Lung microvascular endothelial cell (primary cell): ENCODE data around the gene BSX. TPM values are rescaled to one million over a fixed set of nuclear protein-coding genes. Genes with fewer than 3 reads are reported as not detected.

Experiments
- DNase-seq, 2 donors: peaks; one replicate each; pipeline versions ENCODE4 v3.0.0 to v3.0.0-alpha.2; 2010; ENCODE audit warnings: low read depth in 2 of 2
- total RNA-seq: library from RNA; depleted of rRNA; stranded (reverse); fragments of >200 nt; gene quantifications from 2 replicates; pipeline ENCODE4 v1.2.1, GENCODE V29; 2014

Gene BSX
- total RNA-seq: not detected in 2 replicates

DNA sequence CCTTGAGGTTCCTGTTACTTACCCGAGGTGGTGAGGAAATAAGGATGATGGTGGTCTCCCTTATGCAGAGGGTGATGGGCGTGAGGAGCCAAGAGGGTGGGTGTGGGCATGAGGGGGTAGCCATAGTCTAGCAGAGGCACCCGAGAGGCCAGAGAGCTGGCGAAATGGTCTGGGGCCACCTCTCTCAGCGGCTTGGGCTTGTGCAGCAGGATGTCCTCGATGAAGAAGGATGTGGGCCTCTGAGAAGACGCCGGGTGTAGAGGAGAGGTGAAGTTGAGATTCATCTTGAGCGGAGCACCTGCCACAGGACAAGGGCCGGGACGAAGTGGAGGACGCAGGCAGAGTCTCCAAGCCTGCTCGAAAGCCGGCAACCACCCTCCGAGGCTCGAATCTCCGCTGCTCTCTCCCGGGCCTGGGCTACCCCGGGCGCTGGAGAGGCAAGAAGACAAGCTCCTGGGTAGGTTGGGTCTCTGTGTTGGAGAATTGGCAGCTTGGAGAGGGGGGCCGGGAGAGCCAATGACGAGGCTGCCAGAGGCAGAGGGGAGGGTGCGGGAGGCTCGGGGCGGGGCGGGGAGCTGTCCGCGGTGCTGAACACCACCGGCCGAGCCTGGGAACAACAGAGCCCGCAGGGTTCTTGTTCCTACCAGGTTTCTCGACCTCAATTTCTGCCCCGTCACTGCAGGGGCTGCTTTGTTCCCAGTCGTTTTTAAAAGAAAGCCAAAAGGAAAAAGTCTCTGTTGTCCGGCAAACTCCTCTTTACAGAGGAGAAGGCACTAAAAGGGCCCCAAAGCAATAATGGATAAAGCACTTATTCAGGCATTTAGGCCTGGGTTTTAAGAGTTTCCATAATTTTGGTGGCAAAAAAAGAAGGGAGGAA is at the start of gene BSX:
TSS of gene BSX (minus strand) at position 447 of the 877 bp plus-strand sequence. CDS start at position 284, 163 bp downstream.
- DNase-seq: peak; percentile 48 to 50

DNA sequence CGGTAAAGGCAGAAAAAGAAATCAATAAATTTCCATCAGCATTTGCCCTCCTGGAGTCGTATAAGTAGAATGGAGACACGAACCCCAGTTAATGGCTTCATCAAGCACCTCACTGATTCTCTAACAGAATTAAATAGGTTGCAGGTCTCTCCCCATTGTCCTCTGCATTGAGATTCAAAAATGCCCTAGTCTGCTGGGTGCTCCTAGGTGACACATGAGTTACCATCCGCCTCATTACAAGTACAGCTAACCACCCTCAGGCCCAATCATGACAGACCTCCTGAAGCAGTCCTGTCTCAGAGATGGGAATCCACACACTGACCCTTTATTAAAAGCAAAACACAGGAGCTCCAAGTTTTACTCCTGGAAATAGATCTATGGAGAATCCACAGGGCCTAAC is 48.9 kb upstream of the BSX start:
- no peak for DNase-seq

DNA sequence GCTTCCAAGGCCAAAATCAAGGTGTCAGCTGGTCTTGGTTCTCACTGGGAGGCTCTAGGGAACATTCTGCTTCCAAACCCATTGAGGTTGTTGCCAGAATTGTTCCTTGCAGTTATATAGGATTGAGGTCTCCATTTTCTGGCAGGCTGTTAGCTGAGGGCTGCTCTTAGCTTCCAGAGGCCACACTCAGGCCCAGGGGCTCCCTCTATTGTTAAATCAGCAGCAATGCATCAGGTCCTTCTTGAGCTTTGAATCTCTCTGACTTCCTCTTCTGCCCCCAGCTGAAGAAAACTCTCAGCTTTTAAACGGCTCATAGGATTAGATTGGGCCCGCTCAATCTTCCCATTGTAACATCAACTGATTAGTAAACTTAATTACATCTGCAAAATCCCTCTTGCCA is 39.3 kb upstream of the BSX start:
- DNase-seq: peak; percentile 53 to 58

DNA sequence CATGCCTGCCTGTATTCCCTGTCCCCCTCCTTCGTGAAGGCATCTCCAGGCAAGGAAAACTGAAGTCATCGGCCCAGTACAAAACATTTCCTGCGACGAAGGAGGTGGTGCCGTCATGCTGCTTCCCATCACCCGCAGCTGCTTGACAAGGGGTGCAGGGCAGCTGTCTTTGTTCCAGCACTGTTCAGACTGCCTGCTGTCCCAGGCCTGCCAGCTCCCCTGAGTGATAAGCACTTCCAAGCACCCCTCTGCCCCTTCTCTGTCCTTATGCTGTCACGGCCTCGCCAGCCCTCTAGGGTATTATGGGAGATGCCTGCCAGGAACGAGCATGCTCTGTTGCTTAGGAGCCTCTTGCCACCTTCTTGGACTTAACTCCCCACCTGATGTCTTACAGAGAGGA is 37.1 kb upstream of the BSX start:
- peak in 1 of 2 donors; percentile 37 for DNase-seq

DNA sequence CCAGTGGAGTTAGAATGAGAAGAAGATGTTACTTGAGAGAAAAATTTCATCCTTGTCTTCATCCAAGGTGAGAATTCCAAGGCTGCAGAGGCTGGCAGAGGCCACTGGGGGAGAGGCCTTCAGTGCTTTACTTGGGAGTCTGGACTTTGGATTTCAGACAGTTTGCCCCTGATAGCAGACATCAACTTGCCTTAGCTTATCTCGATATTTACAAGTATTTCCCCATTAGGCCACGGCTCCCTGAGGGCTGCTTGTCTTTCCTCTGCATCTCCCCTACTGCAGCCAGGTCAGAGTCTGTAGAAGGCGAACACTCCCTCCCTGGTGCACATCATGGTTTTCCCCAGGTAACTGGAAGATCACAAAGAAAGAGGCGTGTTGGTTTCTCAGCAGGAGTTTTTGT is 29.9 kb upstream of the BSX start:
- no peak for DNase-seq

DNA sequence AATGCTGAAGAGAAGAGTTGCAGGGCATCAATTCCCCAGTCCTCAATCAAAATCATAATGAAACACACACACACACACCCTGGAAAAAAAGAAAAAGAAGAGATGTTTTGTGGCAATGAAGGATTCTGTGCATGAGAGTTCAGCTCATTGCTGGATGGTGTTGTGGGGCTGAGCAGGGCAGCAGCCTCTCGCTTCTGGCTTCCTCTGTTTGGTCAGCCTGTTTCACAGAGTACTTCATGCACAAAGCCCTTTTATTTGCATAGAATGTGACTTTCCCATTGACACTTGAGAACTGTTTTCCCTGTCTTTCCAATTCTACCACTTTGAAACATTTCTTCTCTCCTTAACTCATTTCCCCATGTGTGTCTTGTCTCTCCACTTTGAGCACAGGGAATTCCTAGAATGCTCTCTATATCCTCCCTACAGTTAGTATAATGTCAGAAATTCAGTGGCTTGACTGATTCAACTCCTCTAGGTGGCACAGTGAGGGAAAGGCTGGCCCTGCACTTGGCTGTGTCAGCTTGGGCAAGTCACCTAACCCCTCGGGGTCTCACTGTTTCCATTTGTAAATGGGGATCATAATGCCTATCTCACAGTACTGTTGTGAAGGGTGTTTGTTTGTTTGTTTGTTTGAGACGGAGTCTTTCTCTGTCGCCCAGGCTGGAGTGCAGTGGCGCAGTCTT is 25.4 kb upstream of the BSX start:
- DNase-seq: no peak

DNA sequence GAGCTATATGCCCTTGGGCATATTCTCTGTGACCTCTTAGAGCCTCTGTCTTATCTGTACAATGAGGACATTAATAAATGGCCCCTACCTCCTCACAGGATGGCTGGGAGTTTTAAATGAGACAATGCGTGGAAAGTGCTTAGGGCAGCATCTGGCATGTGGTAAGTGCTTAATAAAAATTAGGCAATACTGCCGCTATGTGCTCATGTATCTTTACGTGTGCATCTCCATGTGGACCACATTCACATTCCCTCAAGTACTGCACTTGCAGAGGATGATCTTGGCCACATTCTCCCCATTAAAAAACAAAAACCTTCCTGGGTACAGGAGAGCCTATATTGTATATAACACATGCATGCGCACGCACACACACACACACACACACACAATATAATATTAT is 19.1 kb upstream of the BSX start:
- no peak for DNase-seq

DNA sequence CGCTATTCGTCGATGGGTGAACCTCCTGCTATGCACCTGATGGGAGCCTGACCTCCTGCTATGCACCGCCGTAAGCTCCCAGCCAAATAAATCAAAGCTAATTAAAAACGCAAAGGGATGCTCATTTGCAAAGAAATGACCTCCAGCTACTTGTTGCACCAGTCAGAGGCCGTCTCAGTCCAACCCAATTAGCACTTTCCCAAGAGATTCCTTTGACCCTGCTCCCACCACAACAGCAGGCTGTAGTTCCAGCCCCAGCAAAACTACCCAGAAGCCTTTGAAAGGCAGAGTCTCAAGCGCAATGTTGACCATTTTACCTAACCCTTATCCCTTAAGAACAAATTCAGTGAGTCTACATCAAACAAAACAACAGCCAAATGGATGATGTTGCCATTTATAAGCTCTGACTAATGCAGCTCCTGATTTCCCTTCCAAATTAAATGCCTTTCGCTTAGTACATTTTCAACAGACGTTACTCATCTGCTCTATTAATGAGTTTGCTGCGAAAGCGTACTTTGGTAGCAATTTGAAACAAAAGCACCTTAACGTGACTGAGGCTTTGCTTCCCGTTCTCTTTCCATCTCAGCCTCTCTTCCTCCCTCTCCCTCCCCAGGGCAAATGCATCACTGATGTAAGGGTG is 17.2 kb upstream of the BSX start:
- no peak for DNase-seq

DNA sequence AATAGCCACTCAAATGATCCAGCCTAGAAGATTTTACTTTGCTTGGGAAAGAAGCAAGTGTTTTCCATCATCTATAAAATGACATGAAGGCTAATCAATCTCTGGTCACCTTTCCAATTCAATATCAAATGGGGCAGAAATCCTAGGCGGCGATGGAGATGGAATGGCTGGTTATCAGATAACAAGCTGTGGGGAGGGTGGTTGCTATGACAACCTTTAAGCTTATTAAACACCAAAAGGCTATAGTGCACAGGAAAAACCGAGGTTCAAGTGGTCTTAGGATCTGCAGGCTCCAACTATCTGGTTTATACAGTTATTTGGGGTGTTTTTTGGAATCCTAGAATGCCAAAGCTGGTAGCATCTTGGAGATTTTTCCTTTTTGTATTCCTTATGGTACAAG is 13.9 kb upstream of the BSX start:
- no peak for DNase-seq

DNA sequence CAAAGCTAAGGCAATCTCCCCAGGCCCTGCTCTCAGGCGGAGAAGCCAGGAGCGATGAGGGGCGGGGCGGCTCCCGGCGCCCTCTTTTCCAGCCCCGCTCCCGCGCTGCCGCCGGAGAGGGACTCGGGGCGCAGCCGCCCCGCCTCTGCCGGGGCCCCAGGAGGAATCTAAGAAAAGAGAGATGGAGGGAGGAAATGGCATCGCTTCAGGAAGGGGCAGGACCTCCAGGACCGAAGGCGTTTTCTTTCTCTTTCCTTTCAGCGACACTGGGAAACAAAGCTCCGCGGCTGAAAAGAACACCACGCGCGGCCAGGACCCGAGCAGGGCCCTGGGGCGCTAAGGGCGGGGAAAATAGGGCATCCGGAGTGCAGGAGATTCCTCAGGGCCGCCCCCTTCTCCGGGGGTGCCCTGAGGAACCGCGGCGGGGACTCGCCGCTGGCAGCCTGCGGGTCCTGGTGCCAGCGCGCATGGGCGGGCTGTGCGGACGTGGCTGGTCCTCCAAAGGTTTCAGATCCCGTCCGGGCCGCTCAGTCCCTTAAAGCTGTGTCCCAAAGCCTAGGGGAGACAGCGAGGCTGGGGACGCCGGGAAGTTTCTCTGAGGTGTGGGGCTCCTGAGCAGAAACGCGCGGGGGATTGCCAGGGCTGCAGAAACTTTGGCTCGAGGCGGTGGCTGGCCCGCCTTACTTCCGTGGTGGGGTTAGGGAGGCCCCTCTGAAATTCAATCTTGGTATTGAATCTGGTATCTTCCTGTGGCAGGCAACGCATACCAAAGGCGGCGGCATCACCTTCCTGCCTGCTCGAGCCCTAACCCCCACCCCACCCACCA is 2.8 kb upstream of the BSX start:
- no peak for DNase-seq

DNA sequence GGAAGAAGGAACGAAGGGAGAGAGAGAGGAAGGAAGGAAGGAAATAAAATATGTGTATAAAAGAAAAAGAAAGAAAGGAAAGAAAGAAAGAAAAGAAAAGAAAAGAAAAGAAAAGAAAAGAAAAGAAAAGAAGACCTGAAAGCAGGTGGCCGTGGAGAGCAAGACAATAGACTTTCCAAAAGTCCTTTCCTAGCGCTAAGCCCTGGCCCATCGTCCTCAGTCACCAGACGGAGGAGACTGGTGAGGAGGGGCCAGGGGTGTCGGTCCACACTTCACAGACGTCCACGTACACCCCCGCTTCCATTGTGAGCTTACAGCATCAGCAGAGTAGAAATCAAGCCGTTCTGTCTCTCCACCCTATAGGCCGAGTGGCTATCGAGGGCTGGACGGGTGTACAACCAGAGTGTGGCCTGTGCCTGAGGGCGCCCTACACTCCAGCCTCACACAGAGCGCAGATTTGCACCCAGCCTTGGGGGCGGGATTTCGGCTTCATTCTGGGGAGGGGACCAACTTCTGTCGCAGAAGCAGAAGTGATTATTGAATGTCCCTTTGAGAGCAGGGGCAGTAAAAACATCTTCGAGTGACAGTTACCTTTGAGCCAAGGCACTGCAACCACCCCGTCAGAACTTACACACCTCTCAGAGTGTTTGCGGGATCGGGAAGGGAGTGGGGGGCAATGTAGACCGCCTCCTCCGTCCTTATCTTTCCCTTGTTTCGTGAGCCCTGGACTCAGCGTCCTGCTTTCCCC is 2.0 kb upstream of the BSX start:
- no peak for DNase-seq

DNA sequence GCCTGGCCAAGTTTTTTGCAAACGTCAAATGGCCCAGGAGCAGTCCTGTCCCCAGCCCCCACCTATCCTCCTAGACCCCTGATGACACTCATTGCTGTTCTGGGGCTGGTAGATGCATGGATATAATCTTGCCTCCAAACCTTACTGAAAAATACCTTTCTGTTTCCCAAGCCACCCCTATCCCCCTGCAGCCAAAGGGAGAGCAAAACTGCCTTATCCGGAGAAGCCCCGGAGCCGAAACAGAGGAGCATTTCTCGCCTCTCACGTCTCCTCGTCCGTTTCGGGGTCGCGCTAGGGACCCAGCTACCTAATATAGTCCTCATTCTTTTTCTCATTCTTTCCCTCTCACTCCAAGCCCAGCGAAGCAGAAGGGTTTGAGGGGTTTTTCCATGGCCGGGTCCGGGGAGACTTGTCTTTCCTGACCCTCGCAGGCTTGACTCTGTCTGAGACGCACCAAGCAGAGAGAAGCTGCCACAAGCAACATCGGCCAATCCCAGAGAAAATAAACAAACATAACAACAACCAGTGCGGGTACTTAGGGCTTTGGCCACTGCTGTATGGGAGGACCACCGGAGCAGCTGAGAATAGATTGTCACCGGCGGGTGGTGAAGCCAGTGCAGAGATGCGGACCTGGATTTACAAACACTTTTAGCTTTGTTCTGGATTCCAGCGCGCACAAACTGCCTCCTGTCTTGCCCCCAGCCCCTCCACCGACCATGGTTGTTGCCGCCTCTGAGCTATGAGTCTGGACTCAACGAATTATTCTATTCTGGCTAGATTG is 1.6 kb downstream of the BSX start:
- DNase-seq: no peak

DNA sequence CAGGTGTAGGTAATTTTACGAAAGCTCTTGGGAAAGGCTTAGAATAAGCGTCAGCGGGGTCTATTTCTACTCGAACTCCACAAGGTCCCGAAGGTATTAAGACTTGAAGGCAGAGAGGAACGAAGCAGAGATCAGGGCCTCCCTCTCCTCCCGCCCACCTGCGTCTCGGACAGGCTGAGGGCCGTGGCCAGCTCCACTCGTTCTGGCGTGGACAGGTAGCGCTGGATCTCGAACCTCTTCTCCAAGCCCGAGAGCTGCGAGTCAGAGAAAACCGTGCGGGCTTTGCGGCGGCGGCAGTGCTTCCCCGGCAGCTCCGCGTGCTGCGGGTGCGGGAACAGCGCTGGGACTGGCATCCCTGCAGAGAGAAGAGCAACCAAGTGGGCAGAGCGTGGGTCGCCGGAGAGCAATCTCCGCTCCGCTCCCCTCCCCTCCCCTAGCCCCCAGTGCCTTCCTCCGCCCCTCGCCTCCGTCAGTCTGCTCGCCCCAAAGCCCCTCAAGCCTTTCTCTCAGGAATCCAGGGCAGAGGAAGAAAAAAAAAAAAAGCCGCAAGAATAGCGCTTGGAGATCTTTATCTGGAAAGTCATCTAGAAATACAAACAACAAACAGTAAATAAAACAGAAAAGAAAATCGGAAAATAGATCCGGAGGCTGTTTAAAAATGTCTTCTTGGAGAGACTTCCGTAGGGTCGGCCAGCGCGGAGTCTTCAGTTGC is 2.4 kb downstream of the BSX start:
- DNase-seq: no peak

DNA sequence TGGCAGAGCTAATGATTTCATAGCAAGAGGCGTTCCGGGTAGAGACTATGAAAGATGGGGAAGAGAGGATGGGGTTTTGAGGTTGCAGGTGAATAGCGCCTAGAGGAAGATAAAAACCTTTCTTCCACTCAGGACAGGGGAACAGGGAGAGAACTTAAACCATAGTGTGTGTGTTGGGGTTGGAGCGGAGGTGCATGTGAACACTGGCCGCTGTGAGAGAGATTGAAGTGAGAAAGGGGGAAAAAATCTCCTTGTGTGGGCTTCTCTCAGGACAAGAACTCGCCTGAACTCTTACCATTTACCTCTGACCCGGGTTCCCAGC is 3.4 kb downstream of the BSX start:
- no peak for DNase-seq

DNA sequence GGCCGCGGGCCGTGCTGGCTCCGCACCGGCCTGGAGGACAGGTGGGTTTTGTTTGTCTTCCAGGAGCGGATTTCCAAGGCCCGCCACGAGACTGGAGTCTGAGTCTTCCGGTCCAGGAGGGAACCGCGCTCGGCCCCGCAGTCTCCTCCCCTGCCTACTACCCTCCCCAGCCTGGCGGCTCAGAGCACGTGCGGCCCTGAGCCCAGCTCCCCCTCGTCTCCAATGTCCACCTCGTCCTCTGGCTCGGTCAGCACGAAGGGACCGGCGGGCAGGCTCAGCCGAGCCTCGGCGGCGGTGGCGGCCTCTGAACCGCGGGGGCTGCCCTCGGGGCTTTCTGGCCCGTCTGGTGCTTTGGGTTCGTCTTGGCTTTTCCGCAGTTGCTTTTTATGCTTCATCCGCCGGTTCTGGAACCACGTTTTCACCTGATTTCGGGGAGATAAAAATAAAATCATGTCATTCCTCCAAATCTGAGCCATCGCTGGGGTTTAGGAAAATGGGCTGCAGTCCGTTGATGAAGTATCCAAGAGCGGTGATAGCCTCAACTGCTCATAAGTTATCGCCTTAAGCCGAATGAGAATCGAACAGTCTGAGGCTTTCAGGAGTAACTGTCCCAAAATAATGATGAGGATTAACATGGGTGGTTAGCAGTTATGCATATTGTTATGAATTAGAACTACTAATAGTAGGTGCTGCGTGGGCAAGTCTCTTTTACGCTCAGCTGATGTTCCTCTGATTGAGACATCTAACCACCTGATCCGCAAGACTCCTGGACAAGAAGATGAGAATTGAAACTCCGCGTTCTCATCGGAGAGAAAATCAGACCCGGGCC is 4.0 kb downstream of the BSX start:
- no peak for DNase-seq

DNA sequence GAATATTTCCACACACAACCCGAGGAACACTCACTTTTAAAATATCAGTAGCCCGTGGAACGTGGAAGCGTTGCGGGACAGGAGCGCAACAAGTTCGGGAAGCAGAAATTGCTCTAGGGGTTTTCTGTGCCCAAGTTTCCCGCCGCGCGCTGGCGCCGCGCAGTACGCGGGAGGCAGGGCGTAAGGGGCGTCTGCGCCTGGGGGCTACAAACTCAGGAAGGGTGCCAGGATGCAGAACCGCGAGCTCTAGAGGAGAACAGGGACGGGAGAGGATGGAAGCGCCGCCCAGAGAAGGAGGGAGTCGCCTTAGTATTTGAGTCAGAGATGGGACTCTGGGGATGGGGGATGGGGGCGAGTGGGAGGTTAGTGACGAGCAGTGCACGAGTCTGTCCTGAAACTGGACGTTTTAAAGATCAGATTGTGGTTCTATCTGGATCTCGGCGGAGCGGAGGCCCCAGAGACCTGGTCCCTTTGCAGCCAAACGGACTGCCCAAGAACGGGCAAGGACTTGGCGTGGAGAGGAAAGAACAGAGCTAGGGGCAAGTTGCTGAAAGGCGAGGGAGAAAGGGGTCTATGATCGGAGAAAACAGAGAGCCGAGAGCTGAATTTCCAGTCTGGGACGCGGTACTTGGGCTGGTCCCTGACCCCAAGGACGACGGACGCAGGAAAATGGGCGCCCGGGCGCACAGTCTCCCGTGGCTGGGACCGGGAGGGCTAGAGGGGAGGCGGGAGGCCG is 4.7 kb downstream of the BSX start:
- DNase-seq: no peak

DNA sequence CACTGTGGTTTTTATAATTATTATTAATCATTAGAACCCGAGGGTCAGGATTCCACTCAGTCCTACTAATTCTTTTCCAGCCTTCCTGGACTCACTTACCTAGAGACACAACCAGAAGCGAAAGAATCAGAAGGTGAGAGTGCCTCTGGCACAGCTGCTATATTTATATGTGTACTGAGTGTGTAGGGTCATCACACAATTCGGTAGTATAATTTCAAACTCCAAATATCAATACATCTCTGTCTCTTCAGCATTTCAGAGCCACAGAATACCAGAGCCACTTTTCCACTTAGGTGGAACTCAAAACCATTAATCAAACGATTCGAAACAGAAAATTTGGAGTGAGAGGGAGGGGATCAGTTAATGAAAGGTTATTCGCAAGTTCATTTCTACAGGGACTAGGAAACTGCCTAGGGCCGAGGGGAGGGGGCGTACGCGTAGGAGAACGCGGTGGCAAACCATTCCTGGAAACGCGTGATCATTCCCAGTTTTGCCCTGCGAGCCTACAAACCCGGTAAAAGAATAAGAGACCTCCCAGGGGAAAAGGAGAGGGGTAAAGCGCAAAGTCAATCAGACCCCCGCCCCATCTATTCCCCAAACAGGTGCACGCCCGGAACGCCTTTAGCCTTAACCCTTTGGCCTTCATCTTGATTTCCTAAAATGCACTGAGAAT is 5.4 kb downstream of the BSX start:
- DNase-seq: no peak
